PFSK-1 (cell line): ENCODE data around the gene MFRP.

ENCODE experiments used
- FOXP2 ChIP-seq: optimal IDR thresholded peaks from 2 replicates; pipeline ENCODE3; 2011; ENCODE audit warnings: borderline replicate concordance, control low read depth, inconsistent platforms; ENCODE audit not compliant: insufficient read depth; ENCODE audit errors: extremely low read length, extremely low read depth
- POLR2AphosphoS5 ChIP-seq: IDR thresholded peaks from 2 replicates; pipeline ENCODE4 v1.6.1; 2012; ENCODE audit warnings: low read depth, mild to moderate bottlenecking, control low read depth, low read length, moderate library complexity
- SIN3A ChIP-seq: IDR thresholded peaks from 2 replicates; pipeline ENCODE4 v1.6.1; 2012; ENCODE audit warnings: mild to moderate bottlenecking, low read length, moderate library complexity, borderline replicate concordance; ENCODE audit not compliant: insufficient read depth
- TAF1 ChIP-seq: IDR thresholded peaks from 2 replicates; pipeline ENCODE4 v1.6.1; 2012; ENCODE audit warnings: low read length, control low read depth, borderline replicate concordance; ENCODE audit not compliant: insufficient read depth
- TF ChIP-seq, protein P1 (sequence below), 2 experiments: IDR thresholded peaks; 2 replicates each; pipeline versions ENCODE4 v1.6.1 to v1.8.0; 2011 to 2012; ENCODE audit warnings: low read depth in 2 of 2, low read length in 2 of 2, control low read depth in 1 of 2, inconsistent platforms in 1 of 2, mild to moderate bottlenecking in 1 of 2, moderate library complexity in 1 of 2; ENCODE audit not compliant: insufficient read depth in 1 of 2

- TF ChIP-seq, protein P1, sequence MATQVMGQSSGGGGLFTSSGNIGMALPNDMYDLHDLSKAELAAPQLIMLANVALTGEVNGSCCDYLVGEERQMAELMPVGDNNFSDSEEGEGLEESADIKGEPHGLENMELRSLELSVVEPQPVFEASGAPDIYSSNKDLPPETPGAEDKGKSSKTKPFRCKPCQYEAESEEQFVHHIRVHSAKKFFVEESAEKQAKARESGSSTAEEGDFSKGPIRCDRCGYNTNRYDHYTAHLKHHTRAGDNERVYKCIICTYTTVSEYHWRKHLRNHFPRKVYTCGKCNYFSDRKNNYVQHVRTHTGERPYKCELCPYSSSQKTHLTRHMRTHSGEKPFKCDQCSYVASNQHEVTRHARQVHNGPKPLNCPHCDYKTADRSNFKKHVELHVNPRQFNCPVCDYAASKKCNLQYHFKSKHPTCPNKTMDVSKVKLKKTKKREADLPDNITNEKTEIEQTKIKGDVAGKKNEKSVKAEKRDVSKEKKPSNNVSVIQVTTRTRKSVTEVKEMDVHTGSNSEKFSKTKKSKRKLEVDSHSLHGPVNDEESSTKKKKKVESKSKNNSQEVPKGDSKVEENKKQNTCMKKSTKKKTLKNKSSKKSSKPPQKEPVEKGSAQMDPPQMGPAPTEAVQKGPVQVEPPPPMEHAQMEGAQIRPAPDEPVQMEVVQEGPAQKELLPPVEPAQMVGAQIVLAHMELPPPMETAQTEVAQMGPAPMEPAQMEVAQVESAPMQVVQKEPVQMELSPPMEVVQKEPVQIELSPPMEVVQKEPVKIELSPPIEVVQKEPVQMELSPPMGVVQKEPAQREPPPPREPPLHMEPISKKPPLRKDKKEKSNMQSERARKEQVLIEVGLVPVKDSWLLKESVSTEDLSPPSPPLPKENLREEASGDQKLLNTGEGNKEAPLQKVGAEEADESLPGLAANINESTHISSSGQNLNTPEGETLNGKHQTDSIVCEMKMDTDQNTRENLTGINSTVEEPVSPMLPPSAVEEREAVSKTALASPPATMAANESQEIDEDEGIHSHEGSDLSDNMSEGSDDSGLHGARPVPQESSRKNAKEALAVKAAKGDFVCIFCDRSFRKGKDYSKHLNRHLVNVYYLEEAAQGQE (IDR thresholded peaks at IDR 0.05; ENCODE audit: insufficient read depth in 1 of 2, low read depth in 2 of 2, low read length in 2 of 2), result no peak
- TF ChIP-seq POLR2AphosphoS5, result no peak
- TF ChIP-seq SIN3A, result no peak
- no peak for TF ChIP-seq FOXP2
- TF ChIP-seq TAF1, result no peak
Measured at GRCh38 chr11:119371778-119372182, 25.3 kb upstream of the MFRP start.
